Stimulated activated CD8-positive, alpha-beta memory T cell treated with anti-CD3 and anti-CD28 coated beads, Interleukin-15, amount 100 ng/mL, for 4 hours (primary cell): Measurements from ENCODE around the gene ZPR1.
"Not testable (repeated sequence)": the region's sequence is repeated elsewhere in the genome, so short reads cannot be mapped to it uniquely, and the experiment has no call there.

Source experiments
- DNase-seq, 2 donors: peaks; one replicate each; pipeline ENCODE4 v3.0.0-alpha.2; 2020; ENCODE audit warnings: low read depth in 2 of 2

Gene ZPR1

GRCh38 chr11:116823031-116823843, 35.4 kb upstream of the ZPR1 start, which contains the start of gene APOA4:
Gene APOA4, minus strand, starts transcription at chr11:116823304. Its CDS starts 113 bp downstream, at chr11:116823191.
- no peak for DNase-seq

GRCh38 chr11:116822575-116822974, 34.8 kb upstream of the ZPR1 start:
- DNase-seq, result no peak

- no peak for DNase-seq
These were observed 33.5 kb upstream of the ZPR1 start for GRCh38 chr11:116821050-116821918.

GRCh38 chr11:116819049-116819448, 31.2 kb upstream of the ZPR1 start:
- DNase-seq, result no peak

GRCh38 chr11:116814502-116814901, 26.7 kb upstream of the ZPR1 start:
- DNase-seq, result no peak

- no peak for DNase-seq
These were observed 26.1 kb upstream of the ZPR1 start for GRCh38 chr11:116813781-116814471.

- no peak for DNase-seq
These were observed 25.3 kb upstream of the ZPR1 start for GRCh38 chr11:116813170-116813569.

- no peak for DNase-seq
These were observed 24.3 kb upstream of the ZPR1 start for GRCh38 chr11:116812109-116812508.

- no peak for DNase-seq
These were observed 23.4 kb upstream of the ZPR1 start for GRCh38 chr11:116811194-116811593.

GRCh38 chr11:116808262-116809175, 20.7 kb upstream of the ZPR1 start:
- no peak for DNase-seq

- no peak for DNase-seq
These were observed 19.9 kb upstream of the ZPR1 start for GRCh38 chr11:116807601-116808261.

- DNase-seq, result no peak
These were observed 16.2 kb upstream of the ZPR1 start for GRCh38 chr11:116804001-116804400.

- not testable (repeated sequence) for DNase-seq
These were observed 13.8 kb upstream of the ZPR1 start for GRCh38 chr11:116801662-116802061.

- no peak for DNase-seq
These were observed 12.8 kb upstream of the ZPR1 start for GRCh38 chr11:116800610-116801009.

GRCh38 chr11:116798368-116798767, 10.5 kb upstream of the ZPR1 start:
- DNase-seq, result no peak

- DNase-seq, result no peak
These were observed 10.0 kb upstream of the ZPR1 start for GRCh38 chr11:116797816-116798215.

GRCh38 chr11:116796548-116796947, 8.7 kb upstream of the ZPR1 start:
- DNase-seq, result no peak

GRCh38 chr11:116794851-116795250, 7.0 kb upstream of the ZPR1 start:
- DNase-seq, result no peak

- no peak for DNase-seq
These were observed 5.9 kb upstream of the ZPR1 start for GRCh38 chr11:116793772-116794097.

- no peak for DNase-seq
These were observed 5.3 kb upstream of the ZPR1 start for GRCh38 chr11:116792869-116793771.
